Naive thymus-derived CD4-positive, alpha-beta T cell (primary cell): Measurements from ENCODE around the gene ACSM6. TPM values are rescaled to one million over a fixed set of nuclear protein-coding genes. Genes with fewer than 3 reads are reported as not detected.

Experiments used
- ATAC-seq: fragments of 150-1000 bp; cut with Tn5 transposase; 2 replicates; pipeline ENCODE4 v1.10.0; 2021; ENCODE audit warnings: mild to moderate bottlenecking, moderate library complexity
- CTCF ChIA-PET: fragments of 350-600 bp; sonication (Branson Sonifier 250); formaldehyde crosslinking; loops from one replicate; lab custom pipeline; 2021; ENCODE audit warnings: antibody characterized with exemption; lab: Charles Lee
- POLR2A ChIA-PET: fragments of 350-600 bp; sonication (Branson Sonifier 250); formaldehyde crosslinking; loops from one replicate; lab custom pipeline; 2021; ENCODE audit warnings: antibody characterized with exemption, inconsistent platforms; lab: Charles Lee
- DNase-seq, 9 donors: peaks; one replicate each; pipeline versions ENCODE4 v3.0.0 to v3.0.0-alpha.2; 2020 to 2022; ENCODE audit warnings: mixed read lengths in 1 of 9
- H3K27ac ChIP-seq: one replicate; pipeline ENCODE4 v1.7.0; 2013; ENCODE audit warnings: mild to moderate bottlenecking, low read depth, low read length, moderate library complexity
- H3K27me3 ChIP-seq, 2 donors: one replicate each; pipeline ENCODE4 v1.7.0; 2013; ENCODE audit warnings: low read length in 2 of 2, mild to moderate bottlenecking in 2 of 2, moderate library complexity in 2 of 2; ENCODE audit not compliant: control insufficient read depth in 2 of 2, insufficient read depth in 2 of 2
- H3K36me3 ChIP-seq, 3 experiments: 1 replicate in 2 of 3; 2 replicates in 1 of 3; pipeline ENCODE4 v1.7.0; 2013; ENCODE audit warnings: low read length in 3 of 3, mild to moderate bottlenecking in 3 of 3, moderate library complexity in 1 of 3; ENCODE audit not compliant: insufficient read depth in 3 of 3, control insufficient read depth in 2 of 3
- H3K4me1 ChIP-seq, 2 donors: one replicate each; pipeline ENCODE4 v1.7.0; 2013; ENCODE audit warnings: low read length in 2 of 2, mild to moderate bottlenecking in 2 of 2, moderate library complexity in 1 of 2; ENCODE audit not compliant: control insufficient read depth in 2 of 2, insufficient read depth in 2 of 2
- H3K4me3 ChIP-seq: 2 replicates; pipeline ENCODE4 v1.7.0; 2013; ENCODE audit warnings: mild to moderate bottlenecking, low read length
- H3K9me3 ChIP-seq, 3 experiments: 1 replicate in 2 of 3; 2 replicates in 1 of 3; pipeline ENCODE4 v1.7.0; 2013; ENCODE audit warnings: low read length in 3 of 3; ENCODE audit not compliant: control insufficient read depth in 2 of 3
- H3K27ac Mint-ChIP-seq, 9 donors: one replicate each; pipeline ENCODE4 v1.8.0; 2020 to 2022; ENCODE audit warnings: mixed read lengths in 9 of 9, mild to moderate bottlenecking in 8 of 9, moderate library complexity in 5 of 9, inconsistent platforms in 2 of 9
- H3K27me3 Mint-ChIP-seq, 5 donors: one replicate each; pipeline ENCODE4 v1.8.0; 2021 to 2022; ENCODE audit warnings: mixed read lengths in 5 of 5, mild to moderate bottlenecking in 1 of 5
- H3K36me3 Mint-ChIP-seq, 5 donors: one replicate each; pipeline ENCODE4 v1.8.0; 2020 to 2022; ENCODE audit warnings: mixed read lengths in 5 of 5, mild to moderate bottlenecking in 3 of 5, inconsistent platforms in 1 of 5
- H3K4me1 Mint-ChIP-seq, 7 donors: one replicate each; pipeline ENCODE4 v1.8.0; 2020 to 2022; ENCODE audit warnings: mixed read lengths in 7 of 7, mild to moderate bottlenecking in 3 of 7, inconsistent platforms in 1 of 7
- H3K4me3 Mint-ChIP-seq, 10 donors: one replicate each; pipeline ENCODE4 v1.8.0; 2020 to 2022; ENCODE audit warnings: mild to moderate bottlenecking in 10 of 10, mixed read lengths in 10 of 10, moderate library complexity in 6 of 10, inconsistent platforms in 2 of 10
- H3K9me3 Mint-ChIP-seq, 11 donors: one replicate each; pipeline ENCODE4 v1.8.0; 2020 to 2022; ENCODE audit warnings: mixed read lengths in 11 of 11, mild to moderate bottlenecking in 4 of 11, inconsistent platforms in 1 of 11, moderate library complexity in 1 of 11
- intact Hi-C, 2 donors: fragments of 100-400 bp; cut with micrococcal nuclease; formaldehyde crosslinking; loops; one replicate each; pipeline ENCODE4 v1.15.1; 2023
- polyA plus RNA-seq, 2 donors: library from polyadenylated mRNA; unstranded; fragments of 300-500 nt; fragmentation: Illumina TruSeq; gene quantifications; one replicate each; pipeline ENCODE4 v1.2.3, GENCODE V29; 2021
- total RNA-seq, 6 experiments: library from RNA in 5 of 6; stranded (reverse) in 5 of 6; gene quantifications; 1 replicate in 5 of 6; 2 replicates in 1 of 6; pipeline ENCODE4 v1.2.3 and lab custom pipeline; 2021 to 2026

The ACSM6 gene
- total and polyA plus RNA-seq, 7 experiments from 2014 or later = not detected

DNA sequence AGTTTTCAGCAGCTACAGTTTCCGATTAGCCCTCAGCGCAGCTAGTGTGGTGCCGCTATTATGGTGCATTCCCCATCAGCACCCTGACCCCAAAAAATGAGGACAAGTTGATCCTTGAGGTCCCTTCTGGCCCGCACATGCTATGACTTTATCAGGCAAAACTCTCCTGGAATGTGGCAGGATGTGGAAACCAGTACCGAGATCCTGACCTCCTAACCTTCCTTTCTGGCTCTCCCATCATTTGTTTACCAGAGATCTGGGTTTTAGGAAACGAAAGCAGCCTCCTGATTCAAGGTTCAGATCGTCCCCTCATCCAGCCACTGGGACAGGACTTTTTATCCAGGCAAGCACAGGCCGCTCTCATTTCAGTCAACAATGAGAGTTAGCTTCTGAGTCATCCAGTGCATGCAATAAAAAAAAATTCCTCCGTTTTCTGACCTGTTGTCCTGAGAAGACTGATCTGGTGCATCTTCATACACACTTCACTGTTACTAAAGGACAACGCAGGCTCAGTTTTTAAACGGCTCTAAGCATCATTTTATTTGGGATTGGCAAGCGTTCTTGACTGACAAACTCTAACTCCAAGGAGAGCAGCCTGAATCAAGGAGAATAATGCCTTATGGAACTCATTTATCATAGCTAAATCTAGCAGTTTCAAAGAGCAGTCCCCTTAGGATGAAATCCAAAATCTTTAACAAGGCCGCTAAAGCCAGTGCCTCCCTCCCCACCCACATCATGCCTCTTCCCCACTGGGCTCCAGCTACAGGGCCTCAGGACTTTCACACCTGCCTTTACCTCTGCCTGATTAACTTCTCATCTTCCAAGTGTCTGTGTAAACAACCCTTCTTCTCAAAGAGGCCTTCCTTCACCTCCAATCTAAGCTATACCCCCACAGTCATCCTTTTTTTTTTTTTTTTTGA, 79.6 kb downstream of the ACSM6 start:
- intact Hi-C loops = no loop called here
- Histone ChIP-seq H3K9me3 (no peaks in the 10 kb centered on the region), H3K4me3 (no peak overlapping the region), H3K4me1 (no peaks in the 10 kb centered on the region), H3K36me3 (no peaks in the 10 kb centered on the region), H3K27me3 (no peaks in the 10 kb centered on the region), H3K27ac (no peak overlapping the region)
- H3K9me3 Mint-ChIP-seq = no peaks in the 10 kb centered on the region
- H3K36me3 Mint-ChIP-seq = no peaks in the 10 kb centered on the region
- peaks cover 0 to 14% (median 4%) of the 10 kb centered on the region in 5 donors for H3K27me3 Mint-ChIP-seq
- H3K4me1 Mint-ChIP-seq = peaks cover 0 to 2% (median 0%) of the 10 kb centered on the region in 7 donors
- H3K27ac Mint-ChIP-seq = no peak overlapping the region
- ATAC-seq (no peak), DNase-seq (no peak)
- ChIA-PET CTCF (no interaction called here), POLR2A (no interaction called here)
- no peak overlapping the region for H3K4me3 Mint-ChIP-seq

DNA sequence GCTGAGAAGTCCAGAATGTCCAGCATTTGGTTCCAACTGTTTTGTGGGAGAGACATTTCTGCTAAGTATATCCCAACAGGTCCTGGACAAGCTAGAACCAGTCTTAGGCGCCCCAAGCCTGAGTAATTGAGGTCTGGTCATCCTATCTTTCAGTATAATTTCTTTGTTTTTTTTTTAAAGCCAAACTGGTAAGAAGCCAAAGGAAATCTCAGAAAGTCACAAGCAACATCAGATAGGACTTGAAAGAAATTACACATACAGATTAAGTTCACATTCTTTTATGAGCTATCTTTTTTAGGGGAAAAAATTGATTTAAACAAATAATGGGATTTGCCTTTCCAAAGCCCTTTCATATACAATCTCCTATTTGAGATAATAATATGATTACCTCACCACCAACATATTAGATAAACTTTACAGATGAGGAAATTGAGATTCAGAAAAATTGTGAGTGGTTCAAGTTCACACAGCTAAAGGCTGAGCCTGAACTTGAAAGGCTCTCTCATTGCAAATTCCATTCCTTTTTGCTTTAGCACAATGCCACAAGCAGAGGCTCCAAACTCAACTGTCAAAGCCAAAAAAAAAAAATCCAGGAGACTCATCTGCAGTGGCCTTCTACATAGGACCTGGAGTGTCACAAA, 81.8 kb downstream of the ACSM6 start:
- H3K27ac Mint-ChIP-seq = no peak overlapping the region
- H3K27me3 Mint-ChIP-seq = peaks cover 0 to 8% (median 0%) of the 10 kb centered on the region in 5 donors
- Histone ChIP-seq H3K27me3 (no peaks in the 10 kb centered on the region), H3K4me1 (no peaks in the 10 kb centered on the region), H3K4me3 (no peak overlapping the region), H3K27ac (no peak overlapping the region), H3K36me3 (no peaks in the 10 kb centered on the region), H3K9me3 (no peaks in the 10 kb centered on the region)
- H3K4me1 Mint-ChIP-seq = peaks cover 0 to 2% (median 0%) of the 10 kb centered on the region in 7 donors
- H3K36me3 Mint-ChIP-seq = no peaks in the 10 kb centered on the region
- ATAC-seq = no peak
- CTCF ChIA-PET = no interaction called here
- H3K4me3 Mint-ChIP-seq = no peak overlapping the region
- POLR2A ChIA-PET = no interaction called here
- no peak for DNase-seq
- no peaks in the 10 kb centered on the region for H3K9me3 Mint-ChIP-seq
- intact Hi-C loops = no loop called here

DNA sequence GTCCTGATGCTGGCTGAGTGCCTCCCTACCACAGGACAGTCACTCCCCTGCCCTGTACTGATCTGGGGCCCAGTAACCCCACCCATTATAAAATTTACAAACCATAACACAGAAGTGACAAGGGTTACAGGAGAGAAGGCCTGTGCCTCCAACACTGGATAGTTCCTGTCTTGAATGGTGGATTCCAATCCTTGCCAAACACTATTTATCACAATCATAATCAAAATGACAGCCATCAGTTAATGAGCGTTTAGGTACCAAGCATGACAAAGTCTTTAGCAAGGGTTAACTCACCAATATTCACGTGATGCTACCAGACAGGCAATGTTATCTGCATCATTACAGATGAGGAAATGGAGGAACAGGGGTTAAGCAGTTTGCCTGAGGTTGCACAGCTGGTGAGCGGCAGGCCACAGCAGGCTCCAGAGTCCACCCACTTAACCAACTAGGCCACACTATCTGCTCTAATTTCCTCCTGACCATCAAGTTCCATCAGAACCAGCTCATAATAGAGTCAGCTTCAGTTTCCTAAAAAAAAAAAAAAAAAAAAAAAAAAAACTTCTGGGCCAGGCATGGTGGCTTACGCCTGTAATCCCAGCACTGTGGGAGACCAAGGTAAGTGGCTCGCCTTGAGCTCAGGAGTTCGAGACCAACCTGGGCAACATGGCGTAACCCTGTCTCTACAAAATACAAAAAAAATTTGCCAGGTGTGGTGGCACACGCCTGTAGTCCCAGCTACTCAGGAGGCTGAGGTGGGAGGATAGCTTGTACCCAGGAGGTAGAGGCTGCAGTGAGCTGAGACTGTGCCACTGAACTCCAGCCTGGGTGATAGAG, 82.5 kb downstream of the ACSM6 start:
- ChIA-PET CTCF (no interaction called here), POLR2A (no interaction called here)
- ATAC-seq (no peak), DNase-seq (no peak)
- Histone ChIP-seq H3K9me3 (no peaks in the 10 kb centered on the region), H3K27me3 (no peaks in the 10 kb centered on the region), H3K36me3 (no peaks in the 10 kb centered on the region), H3K4me1 (no peaks in the 10 kb centered on the region), H3K27ac (no peak overlapping the region), H3K4me3 (no peak overlapping the region)
- Mint-ChIP-seq H3K27me3 (peaks cover 0 to 8% (median 0%) of the 10 kb centered on the region in 5 donors), H3K36me3 (no peaks in the 10 kb centered on the region), H3K9me3 (no peaks in the 10 kb centered on the region), H3K4me1 (peaks cover 0 to 2% (median 0%) of the 10 kb centered on the region in 7 donors), H3K4me3 (no peak overlapping the region), H3K27ac (no peak overlapping the region)
- intact Hi-C loops = no loop called here

DNA sequence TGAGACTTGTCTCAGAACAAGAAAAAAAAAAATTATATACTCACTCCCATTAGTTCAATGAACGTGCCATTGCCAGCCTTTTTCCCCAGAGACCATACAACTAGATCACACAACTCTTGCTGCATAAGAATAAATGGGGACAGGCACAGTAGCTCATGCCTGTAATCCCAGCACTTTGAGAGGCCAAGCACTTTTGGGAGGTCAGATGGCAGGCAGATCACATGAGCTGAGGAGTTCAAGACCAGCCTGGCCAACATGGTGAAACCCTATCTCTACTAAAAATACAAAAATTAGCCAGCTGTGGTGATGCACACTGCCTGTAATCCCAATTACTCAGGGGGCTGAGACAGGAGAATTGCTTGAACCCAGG, 83.1 kb downstream of the ACSM6 start:
- H3K27me3 ChIP-seq = no peaks in the 10 kb centered on the region
- Mint-ChIP-seq H3K4me3 (no peak overlapping the region), H3K9me3 (no peaks in the 10 kb centered on the region), H3K36me3 (no peaks in the 10 kb centered on the region), H3K27ac (no peak overlapping the region), H3K4me1 (peaks cover 0 to 2% (median 0%) of the 10 kb centered on the region in 7 donors), H3K27me3 (peaks cover 0 to 8% (median 0%) of the 10 kb centered on the region in 5 donors)
- POLR2A ChIA-PET = no interaction called here
- intact Hi-C loops = no loop called here
- CTCF ChIA-PET = no interaction called here
- no peak overlapping the region for H3K4me3 ChIP-seq
- H3K27ac ChIP-seq = no peak overlapping the region
- no peaks in the 10 kb centered on the region for H3K4me1 ChIP-seq
- H3K36me3 ChIP-seq = no peaks in the 10 kb centered on the region
- ATAC-seq (no peak), DNase-seq (no peak)
- no peaks in the 10 kb centered on the region for H3K9me3 ChIP-seq

DNA sequence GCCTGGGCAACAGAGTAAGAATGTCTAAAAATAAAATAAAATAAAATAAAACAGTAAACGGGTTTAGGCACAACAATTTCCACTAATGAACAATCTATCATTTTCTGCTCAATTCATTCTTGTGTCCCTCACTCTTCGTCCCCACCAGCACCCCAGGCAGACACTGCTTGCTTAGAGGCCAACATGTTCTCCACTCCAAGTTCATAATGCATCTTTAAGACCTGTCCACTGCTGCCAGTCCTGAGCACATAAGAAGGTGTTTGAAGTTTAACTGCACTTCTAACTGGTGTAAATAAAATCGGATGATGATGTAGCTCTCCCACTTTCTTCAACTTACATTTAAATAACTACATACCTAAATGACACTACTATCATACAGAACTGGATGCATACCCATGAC, 83.6 kb downstream of the ACSM6 start:
- no peak overlapping the region for H3K4me3 ChIP-seq
- no peak for DNase-seq
- ChIA-PET POLR2A (no interaction called here), CTCF (no interaction called here)
- Mint-ChIP-seq H3K27ac (no peak overlapping the region), H3K4me3 (no peak overlapping the region), H3K9me3 (no peaks in the 10 kb centered on the region), H3K36me3 (no peaks in the 10 kb centered on the region), H3K27me3 (peaks cover 0 to 8% (median 0%) of the 10 kb centered on the region in 5 donors), H3K4me1 (peaks cover 0 to 2% (median 0%) of the 10 kb centered on the region in 7 donors)
- H3K9me3 ChIP-seq = no peaks in the 10 kb centered on the region
- no peak overlapping the region for H3K27ac ChIP-seq
- intact Hi-C loops = no loop called here
- ATAC-seq = no peak
- H3K36me3 ChIP-seq = no peaks in the 10 kb centered on the region
- no peaks in the 10 kb centered on the region for H3K27me3 ChIP-seq
- H3K4me1 ChIP-seq = no peaks in the 10 kb centered on the region
